GM11168 (cell line): ENCODE measurements around the gene SLC26A6.

Source experiments
- in situ Hi-C: fragments of 300-500 bp; cut with MboI; formaldehyde crosslinking; loops from one replicate; pipeline ENCODE4 v1.12.0; 2022; ENCODE audit warnings: low sequenced_read_pairs; ENCODE audit not compliant: unreplicated experiment

SLC26A6 gene

DNA sequence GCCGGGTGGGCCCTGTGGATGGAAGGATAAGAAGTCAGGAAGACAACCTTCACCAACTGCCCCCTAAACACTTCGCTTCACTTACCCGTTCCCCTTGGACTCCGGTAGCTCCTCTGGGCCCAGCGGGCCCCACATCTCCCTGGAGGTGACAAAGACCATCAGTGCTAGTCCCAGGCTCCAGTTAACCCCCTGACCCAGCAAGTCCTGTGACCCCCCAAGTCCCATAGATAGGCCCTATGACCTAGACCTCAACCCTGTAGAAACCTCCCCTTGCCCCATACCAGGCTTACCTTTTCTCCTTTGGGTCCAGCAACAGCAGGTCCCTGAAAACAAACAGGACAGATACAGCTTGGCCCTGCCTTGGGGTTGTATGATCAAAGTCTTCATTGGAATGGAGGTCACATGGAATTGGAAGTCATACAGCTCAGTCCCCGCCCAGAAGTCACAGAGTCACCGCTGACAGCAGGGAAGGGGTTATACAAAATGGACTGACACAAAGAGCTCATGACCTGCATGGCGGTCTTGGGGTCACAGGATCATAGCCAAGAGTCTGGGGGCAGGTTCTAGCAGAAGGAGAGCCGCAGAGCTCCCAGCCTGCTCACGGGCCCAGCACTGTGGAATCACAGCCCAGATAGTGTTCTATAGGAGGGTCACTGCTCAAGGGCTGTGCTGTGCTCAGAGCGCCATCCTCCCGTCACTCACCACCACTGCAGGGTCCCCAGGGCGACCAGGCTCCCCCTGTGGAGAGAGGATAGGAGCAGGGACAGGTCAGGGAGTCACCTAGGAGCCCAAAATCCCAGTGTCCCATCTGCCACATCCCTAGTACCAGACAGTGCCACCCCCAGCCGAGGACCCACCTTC is 53.4 kb downstream of the SLC26A6 start:
- in situ Hi-C loops, result no loop called here

DNA sequence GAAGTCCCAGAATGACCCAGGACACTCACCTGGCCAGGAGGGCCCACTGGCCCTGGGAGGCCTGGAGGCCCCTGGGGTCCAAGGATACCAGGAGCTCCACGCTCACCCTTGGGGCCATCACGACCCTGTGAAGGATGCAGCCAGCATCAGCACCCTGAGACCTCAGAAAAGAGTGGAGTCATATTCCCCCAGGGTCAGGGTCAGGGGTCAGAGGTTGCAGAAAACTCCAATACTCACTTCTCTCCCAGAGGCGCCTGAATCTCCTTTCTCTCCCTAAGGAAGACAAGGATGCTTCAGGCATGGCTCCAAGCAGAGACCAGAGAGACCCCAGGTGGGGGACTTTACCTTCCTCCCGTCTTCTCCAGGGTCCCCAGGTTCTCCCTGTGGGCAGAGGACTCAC is 58.6 kb downstream of the SLC26A6 start:
- in situ Hi-C loops, result no loop called here
